ENCODE data around the gene LETMD1.
A peak's percentile ranks its signal among the peaks of the same experiment; 100 is the strongest.

The LETMD1 gene

DNA sequence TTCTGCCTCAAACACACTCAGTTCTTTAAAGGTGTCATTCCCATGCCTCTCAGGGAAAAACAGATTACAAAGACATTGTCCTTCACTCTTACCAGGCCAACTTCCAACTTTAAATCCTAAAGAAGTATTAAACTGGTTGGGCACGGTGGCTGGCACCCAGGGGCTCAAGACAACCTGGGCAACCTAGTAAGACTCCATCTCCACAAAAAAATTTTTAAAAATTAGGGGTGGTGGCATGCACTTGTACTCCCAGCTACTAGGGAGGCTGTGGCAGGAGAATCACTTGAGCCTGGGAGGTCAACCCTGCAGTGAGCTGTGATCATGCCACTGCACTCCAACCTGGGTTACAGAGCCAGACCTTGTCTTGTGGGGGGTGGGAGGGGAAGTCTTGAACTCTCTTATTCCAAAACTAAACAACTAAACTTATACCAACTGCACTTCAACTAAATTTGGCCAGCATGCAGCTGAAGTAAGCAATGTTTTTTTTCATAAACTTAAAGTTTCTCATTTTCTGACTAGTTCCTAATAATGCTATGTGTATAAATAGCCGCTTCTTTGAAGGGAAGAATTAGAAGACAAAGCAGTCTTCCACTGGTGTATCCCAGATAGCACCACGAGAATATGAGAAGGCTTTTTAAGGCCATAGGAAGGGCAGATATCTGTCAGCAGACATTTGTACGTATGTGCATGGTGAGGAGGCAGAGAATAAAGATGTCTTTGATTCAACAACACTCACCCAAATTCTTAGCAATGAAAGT, 24.3 kb upstream of the LETMD1 start:
- no peak for DNase-seq
- in situ Hi-C loops (cut with MboI; ENCODE audit: low pct_unique_long_range_greater_than_20kb, low sequenced_read_pairs) = no loop called here

GRCh38 chr12:51025338-51025835, 22.7 kb upstream of the LETMD1 start:
- in situ Hi-C loops (cut with MboI; ENCODE audit: low pct_unique_long_range_greater_than_20kb, low sequenced_read_pairs) = no loop called here
- peak; percentile 50 for DNase-seq

- peak; percentile 92 for DNase-seq
- in situ Hi-C loops (cut with MboI; ENCODE audit: low pct_unique_long_range_greater_than_20kb, low sequenced_read_pairs) = no loop called here
Measured at GRCh38 chr12:51025836-51026638, 22.1 kb upstream of the LETMD1 start, which contains the start of gene SLC11A2. Gene SLC11A2 (minus strand): TSS chr12:51026384. CDS start chr12:51010728, 15,656 bp downstream.

- in situ Hi-C loops (cut with MboI; ENCODE audit: low pct_unique_long_range_greater_than_20kb, low sequenced_read_pairs) = no loop called here
- no peak for DNase-seq
Measured at GRCh38 chr12:51027342-51027835, 20.7 kb upstream of the LETMD1 start.

- in situ Hi-C loops (cut with MboI; ENCODE audit: low pct_unique_long_range_greater_than_20kb, low sequenced_read_pairs) = no loop called here
- peak; percentile 60 for DNase-seq
Measured at GRCh38 chr12:51028126-51028812, 19.9 kb upstream of the LETMD1 start.

- in situ Hi-C loops (cut with MboI; ENCODE audit: low pct_unique_long_range_greater_than_20kb, low sequenced_read_pairs) = no loop called here
- DNase-seq = no peak
Measured at GRCh38 chr12:51028813-51029150, 19.3 kb upstream of the LETMD1 start.

DNA sequence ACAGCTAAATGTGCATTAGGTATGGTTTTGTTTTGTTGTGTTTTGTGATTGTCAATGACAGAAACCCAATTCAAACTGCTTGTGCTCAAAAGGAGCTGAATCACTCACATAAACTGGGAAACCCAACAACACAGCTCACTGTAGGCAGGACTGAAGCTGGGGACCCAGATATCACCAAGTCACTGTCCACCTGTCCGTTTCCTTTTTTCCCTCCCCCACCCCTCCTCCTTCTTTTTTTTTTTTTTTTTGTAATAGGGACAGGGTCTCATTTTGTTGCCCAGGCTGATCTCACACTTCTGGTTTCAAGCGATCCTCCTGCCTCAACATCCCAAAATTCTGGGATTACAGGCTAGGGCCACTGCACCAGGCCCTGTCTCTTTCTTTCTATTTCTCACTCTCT, 15.1 kb upstream of the LETMD1 start:
- in situ Hi-C loops (cut with MboI; ENCODE audit: low pct_unique_long_range_greater_than_20kb, low sequenced_read_pairs) = no loop called here
- no peak for DNase-seq

- in situ Hi-C loops (cut with MboI; ENCODE audit: low pct_unique_long_range_greater_than_20kb, low sequenced_read_pairs) = no loop called here
- no peak for DNase-seq
Measured at GRCh38 chr12:51033457-51034089, 14.6 kb upstream of the LETMD1 start.

GRCh38 chr12:51036279-51036678, 11.8 kb upstream of the LETMD1 start:
- no peak for DNase-seq
- in situ Hi-C loops (cut with MboI; ENCODE audit: low pct_unique_long_range_greater_than_20kb, low sequenced_read_pairs) = no loop called here

DNA sequence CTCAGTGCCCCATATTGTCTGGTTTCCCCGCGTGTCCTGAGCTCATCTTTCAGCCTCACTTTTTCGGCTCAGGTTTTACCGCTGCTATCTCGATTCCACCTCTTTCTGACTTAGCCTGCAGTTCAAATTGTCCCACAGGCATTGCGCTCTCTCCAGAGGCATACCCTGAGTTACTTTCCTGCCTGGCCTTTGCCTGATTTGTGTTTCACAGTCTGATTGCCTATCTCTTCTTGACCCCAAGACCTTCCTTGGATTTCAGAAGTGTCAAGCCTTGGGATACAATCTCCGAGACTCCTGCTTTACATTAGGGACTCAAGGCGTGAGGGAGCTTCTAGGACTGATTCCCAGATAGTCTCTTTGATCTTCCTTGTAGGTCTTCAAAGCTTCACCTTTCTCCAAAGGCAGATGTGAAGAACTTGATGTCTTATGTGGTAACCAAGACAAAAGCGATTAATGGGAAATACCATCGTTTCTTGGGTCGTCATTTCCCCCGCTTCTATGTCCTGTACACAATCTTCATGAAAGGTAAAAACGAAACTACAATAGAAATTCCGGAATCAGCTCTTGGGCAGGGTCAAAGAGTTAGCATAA, 629 bp downstream of the LETMD1 start:
- in situ Hi-C loops (cut with MboI; ENCODE audit: low pct_unique_long_range_greater_than_20kb, low sequenced_read_pairs) = no loop called here
- peak; percentile 26 for DNase-seq

DNA sequence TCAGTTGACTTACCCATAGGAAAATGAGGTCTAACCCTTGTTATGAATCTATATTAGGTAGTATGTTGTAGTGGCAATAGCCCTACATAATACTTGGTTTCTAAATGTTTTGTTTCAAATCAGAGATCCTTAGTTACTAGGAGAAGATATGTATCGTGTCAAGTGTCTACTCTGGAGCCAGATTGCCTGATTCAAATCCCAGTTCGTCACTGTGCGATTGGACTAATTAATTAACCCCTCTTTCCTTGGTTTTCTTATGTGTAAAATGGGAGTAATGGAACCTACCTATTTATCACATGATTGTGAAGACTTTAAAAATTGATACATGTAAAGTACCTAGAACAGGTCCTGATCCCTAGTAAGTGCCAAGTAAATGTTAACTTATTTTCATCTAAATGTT, 1.4 kb downstream of the LETMD1 start:
- in situ Hi-C loops (cut with MboI; ENCODE audit: low pct_unique_long_range_greater_than_20kb, low sequenced_read_pairs) = no loop called here
- no peak for DNase-seq

GRCh38 chr12:51051787-51052186, 3.7 kb downstream of the LETMD1 start:
- in situ Hi-C loops (cut with MboI; ENCODE audit: low pct_unique_long_range_greater_than_20kb, low sequenced_read_pairs) = no loop called here
- DNase-seq = peak; percentile 58

DNA sequence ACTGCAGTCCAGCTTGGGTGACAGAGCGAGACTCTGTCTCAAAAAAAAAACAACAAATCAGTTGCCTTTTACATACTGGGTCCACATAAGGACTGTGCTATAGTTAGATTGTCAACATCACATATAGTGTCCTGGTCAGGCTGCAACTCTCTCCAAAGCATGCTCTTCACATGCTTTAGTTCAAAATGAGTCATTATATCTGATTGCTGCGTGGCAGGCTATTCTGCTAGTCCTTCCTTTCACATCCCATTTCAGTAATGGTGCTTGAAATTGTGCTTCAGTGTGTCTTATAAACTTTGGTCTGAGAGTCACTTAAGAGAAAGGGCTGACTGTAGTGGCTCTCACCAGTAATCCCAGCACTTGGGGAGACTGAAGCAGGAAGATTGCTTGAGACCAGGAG, 6.9 kb downstream of the LETMD1 start:
- no peak for DNase-seq
- in situ Hi-C loops (cut with MboI; ENCODE audit: low pct_unique_long_range_greater_than_20kb, low sequenced_read_pairs) = no loop called here

DNA sequence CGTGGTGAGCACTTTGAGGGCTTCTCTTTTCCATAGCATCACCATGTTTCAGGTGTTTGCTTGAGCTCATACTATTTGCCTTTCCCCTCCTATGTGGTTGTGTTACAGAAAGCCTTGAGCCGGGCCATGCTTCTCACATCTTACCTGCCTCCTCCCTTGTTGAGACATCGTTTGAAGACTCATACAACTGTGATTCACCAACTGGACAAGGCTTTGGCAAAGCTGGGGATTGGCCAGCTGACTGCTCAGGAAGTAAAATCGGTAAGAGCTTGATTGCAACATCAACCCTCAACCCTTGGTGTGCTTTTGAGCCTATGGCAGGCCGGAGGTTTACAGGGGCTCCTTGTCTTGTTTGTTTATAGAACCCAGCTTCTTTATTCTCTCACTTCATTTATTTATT, 8.1 kb downstream of the LETMD1 start:
- no peak for DNase-seq
- in situ Hi-C loops (cut with MboI; ENCODE audit: low pct_unique_long_range_greater_than_20kb, low sequenced_read_pairs) = no loop called here

DNA sequence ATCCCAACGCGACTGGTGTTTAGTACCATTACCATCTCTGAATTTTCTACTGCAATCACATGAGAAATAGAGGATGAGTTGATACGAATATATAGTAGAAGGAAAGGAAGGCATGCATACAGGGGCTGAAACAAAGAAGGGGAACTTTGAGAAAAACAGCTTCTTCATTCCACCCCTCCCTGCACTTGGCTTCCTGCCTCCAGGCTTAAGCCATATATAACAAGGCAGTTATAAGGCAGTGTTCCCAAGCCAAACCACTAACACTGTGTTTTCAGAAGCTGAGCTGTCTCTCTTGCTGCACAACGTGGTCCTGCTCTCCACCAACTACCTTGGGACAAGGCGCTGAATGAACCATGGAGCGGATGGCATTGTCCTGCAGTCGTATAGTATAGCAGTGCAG, 11.0 kb downstream of the LETMD1 start:
- in situ Hi-C loops (cut with MboI; ENCODE audit: low pct_unique_long_range_greater_than_20kb, low sequenced_read_pairs) = no loop called here
- DNase-seq = no peak

GRCh38 chr12:51062631-51063397, 14.7 kb downstream of the LETMD1 start:
- in situ Hi-C loops (cut with MboI; ENCODE audit: low pct_unique_long_range_greater_than_20kb, low sequenced_read_pairs) = no loop called here
- no peak for DNase-seq

- no peak for DNase-seq
- in situ Hi-C loops (cut with MboI; ENCODE audit: low pct_unique_long_range_greater_than_20kb, low sequenced_read_pairs) = no loop called here
Measured at GRCh38 chr12:51065530-51065929, 17.4 kb downstream of the LETMD1 start.

DNA sequence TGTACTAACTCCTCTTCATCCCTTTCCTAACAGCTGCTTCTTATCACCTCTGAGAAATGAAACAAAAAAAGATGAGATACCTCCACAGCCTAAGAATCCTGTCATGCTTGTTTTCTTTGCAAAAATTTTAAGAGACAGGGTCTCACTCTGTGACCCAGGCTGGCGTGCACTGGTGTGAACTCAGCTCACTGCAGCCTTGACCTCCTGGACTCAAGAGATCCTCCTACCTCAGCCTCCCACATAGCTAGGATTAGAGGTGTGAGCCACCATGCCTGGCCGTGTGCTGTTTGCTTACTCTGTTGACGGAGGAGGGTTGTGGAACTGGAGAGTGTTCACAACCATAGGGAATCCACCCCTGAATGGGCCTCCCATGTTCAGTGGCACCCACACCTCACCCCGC, 19.1 kb downstream of the LETMD1 start:
- in situ Hi-C loops (cut with MboI; ENCODE audit: low pct_unique_long_range_greater_than_20kb, low sequenced_read_pairs) = no loop called here

More for the DNA sequence above, 19.1 kb downstream of the LETMD1 start:
- DNase-seq = no peak

All from KBM-7 (cell line).